Breast epithelium (tissue), 4 donors: Measurements from ENCODE around the gene NBAS. TPM values are rescaled to one million over a fixed set of nuclear protein-coding genes. Genes with fewer than 3 reads are reported as not detected.

Experiments used
- DNase-seq, 2 donors: peaks; one replicate each; pipeline ENCODE4 v3.0.0-alpha.2; 2019; ENCODE audit warnings: low spot score in 2 of 2
- H3K27ac ChIP-seq, 2 donors: fragments of 200-600 bp; sonication (generic) in 1 of 2; one replicate each; pipeline ENCODE4 v1.5.1; 2016 to 2019; ENCODE audit warnings: mild to moderate bottlenecking in 1 of 2
- H3K27me3 ChIP-seq, 2 donors: fragments of 200-600 bp; sonication (generic) in 1 of 2; one replicate each; pipeline versions ENCODE4 v1.5.1 to v1.6.0; 2017 to 2019; ENCODE audit warnings: control low read depth in 1 of 2, mild to moderate bottlenecking in 1 of 2
- H3K36me3 ChIP-seq: fragments of 200-600 bp; one replicate; pipeline ENCODE4 v1.5.1; 2019
- H3K4me1 ChIP-seq, 2 donors: fragments of 200-600 bp; sonication (generic); one replicate each; pipeline ENCODE4 v1.5.1; 2016 to 2019; ENCODE audit warnings: control low read depth in 1 of 2
- H3K4me3 ChIP-seq, 3 donors: fragments of 200-600 bp; sonication (generic); 1 replicate in 2 of 3; 2 replicates in 1 of 3; pipeline ENCODE4 v1.5.1; 2016 to 2019; ENCODE audit warnings: mild to moderate bottlenecking in 3 of 3, moderate library complexity in 2 of 3
- H3K9me3 ChIP-seq, 2 donors: fragments of 200-600 bp; sonication (generic) in 1 of 2; one replicate each; pipeline ENCODE4 v1.5.1; 2016 to 2019; ENCODE audit warnings: control low read depth in 1 of 2
- POLR2A ChIP-seq: fragments of 450-650 bp; IDR thresholded peaks from one replicate; pipeline ENCODE4 v1.6.1; 2016; ENCODE audit warnings: antibody characterized with exemption, mild to moderate bottlenecking, moderate library complexity
- POLR2AphosphoS5 ChIP-seq, 3 donors: sonication (generic); formaldehyde crosslinking; IDR thresholded peaks; one replicate each; pipeline ENCODE4 v1.6.1; 2017; ENCODE audit warnings: antibody characterized with exemption in 3 of 3
- intact Hi-C: fragments of 100-400 bp; cut with DNase I; formaldehyde crosslinking; loops from one replicate; pipeline ENCODE4 v1.15.1; 2023; ENCODE audit warnings: low total_unique reads
- total RNA-seq, 3 donors: library from RNA; depleted of rRNA; stranded (reverse); fragments of >200 nt; gene quantifications; one replicate each; pipeline ENCODE4 v1.1.0, GENCODE V29; 2016
- TF ChIP-seq, protein P1 (sequence below), 3 donors: fragments of 450-650 bp; IDR thresholded peaks; one replicate each; pipeline ENCODE4 v1.5.1; 2016 to 2017; ENCODE audit warnings: antibody characterized with exemption in 3 of 3, mild to moderate bottlenecking in 3 of 3, moderate library complexity in 3 of 3

Gene NBAS
- total RNA-seq = 10 to 100 TPM; 44.9 to 59.1 (median 45.1) TPM

DNA sequence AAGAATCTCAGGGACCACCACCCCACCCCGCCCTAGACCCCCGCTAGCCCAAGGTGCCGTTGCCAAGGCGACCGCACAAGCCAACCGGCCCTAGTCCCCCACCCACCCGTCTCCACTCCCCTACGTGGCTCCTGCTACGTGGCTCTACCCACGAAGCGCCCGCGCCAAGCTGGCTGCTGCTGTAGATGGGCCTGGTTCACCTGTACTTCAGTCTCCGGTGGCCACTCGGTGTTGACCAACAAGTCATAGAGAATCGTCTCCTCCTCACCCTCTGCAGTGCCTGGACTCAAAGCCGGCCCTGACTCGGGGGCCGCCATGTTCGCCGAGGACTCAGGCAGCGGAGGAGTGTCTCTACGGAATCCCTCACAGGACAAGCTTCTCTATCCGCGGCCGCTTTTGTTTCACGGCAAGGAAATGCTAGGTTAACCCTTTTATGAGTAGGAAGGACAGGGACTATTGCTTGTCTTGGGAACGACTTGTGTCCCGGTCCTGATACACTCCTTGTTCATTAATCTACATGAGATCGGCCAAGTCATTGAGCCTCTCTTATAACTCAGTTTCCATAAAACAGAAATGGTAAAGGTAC lies at the start of gene NBAS:
TSS of gene NBAS (minus strand) at position 347 of the 586 bp plus-strand sequence. CDS start at position 317, 30 bp downstream.
- Histone ChIP-seq H3K4me3 (peak within 1 kb of the TSS; percentile 90 to 98 (median 92)), H3K27me3 (no peaks in the 10 kb centered on the region), H3K36me3 (no peaks in the 10 kb centered on the region), H3K4me1 (no peaks in the 10 kb centered on the region), H3K27ac (peak within 1 kb of the TSS; percentile 78 to 85), H3K9me3 (no peaks in the 10 kb centered on the region)
- peak; percentile 73 to 82 for DNase-seq
- intact Hi-C loops = no loop called here
- TF ChIP-seq POLR2A = no peak
- TF ChIP-seq, protein P1, sequence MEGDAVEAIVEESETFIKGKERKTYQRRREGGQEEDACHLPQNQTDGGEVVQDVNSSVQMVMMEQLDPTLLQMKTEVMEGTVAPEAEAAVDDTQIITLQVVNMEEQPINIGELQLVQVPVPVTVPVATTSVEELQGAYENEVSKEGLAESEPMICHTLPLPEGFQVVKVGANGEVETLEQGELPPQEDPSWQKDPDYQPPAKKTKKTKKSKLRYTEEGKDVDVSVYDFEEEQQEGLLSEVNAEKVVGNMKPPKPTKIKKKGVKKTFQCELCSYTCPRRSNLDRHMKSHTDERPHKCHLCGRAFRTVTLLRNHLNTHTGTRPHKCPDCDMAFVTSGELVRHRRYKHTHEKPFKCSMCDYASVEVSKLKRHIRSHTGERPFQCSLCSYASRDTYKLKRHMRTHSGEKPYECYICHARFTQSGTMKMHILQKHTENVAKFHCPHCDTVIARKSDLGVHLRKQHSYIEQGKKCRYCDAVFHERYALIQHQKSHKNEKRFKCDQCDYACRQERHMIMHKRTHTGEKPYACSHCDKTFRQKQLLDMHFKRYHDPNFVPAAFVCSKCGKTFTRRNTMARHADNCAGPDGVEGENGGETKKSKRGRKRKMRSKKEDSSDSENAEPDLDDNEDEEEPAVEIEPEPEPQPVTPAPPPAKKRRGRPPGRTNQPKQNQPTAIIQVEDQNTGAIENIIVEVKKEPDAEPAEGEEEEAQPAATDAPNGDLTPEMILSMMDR (IDR thresholded peaks at IDR 0.05) = no peak
- peak; percentile 14 to 72 (median 72) for TF ChIP-seq POLR2AphosphoS5 (IDR thresholded peaks at IDR 0.05)

GRCh38 chr2:15610430-15610952 lies 49.4 kb upstream of the NBAS start:
- intact Hi-C loops = no loop called here
- Histone ChIP-seq H3K27me3 (no peaks in the 10 kb centered on the region), H3K4me1 (no peaks in the 10 kb centered on the region), H3K36me3 (peaks cover 14% of the 10 kb centered on the region), H3K4me3 (no peak overlapping the region), H3K9me3 (no peaks in the 10 kb centered on the region), H3K27ac (no peak overlapping the region)
- TF ChIP-seq, protein P1 (IDR thresholded peaks at IDR 0.05) = no peak
- DNase-seq = no peak

GRCh38 chr2:15609341-15610042 lies 48.4 kb upstream of the NBAS start:
- H3K36me3 ChIP-seq = peaks cover 14% of the 10 kb centered on the region
- no peaks in the 10 kb centered on the region for H3K27me3 ChIP-seq
- intact Hi-C loops = no loop called here
- no peaks in the 10 kb centered on the region for H3K4me1 ChIP-seq
- H3K27ac ChIP-seq = no peak overlapping the region
- no peak for TF ChIP-seq POLR2AphosphoS5 (IDR thresholded peaks at IDR 0.05)
- TF ChIP-seq, protein P1 (IDR thresholded peaks at IDR 0.05) = no peak
- TF ChIP-seq POLR2A = no peak
- H3K9me3 ChIP-seq = no peaks in the 10 kb centered on the region
- DNase-seq = no peak
- no peak overlapping the region for H3K4me3 ChIP-seq

DNA sequence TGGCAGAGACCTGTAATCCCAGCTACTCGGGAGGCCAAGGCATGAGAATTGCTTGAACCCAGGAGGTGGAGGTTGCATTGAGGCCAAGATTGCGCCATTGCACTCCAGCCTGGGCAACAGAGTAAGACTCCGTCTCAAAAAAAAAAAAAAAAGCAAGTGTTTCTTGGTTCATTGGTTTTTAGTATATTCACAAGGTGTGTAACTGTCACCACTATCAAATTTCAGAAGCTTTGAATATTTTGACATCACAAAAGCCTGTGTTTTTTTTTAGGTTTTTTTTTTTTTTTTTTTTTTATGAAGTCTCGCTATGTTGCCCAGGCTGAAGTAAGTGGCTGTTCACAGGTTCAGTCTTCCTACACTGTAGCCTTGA lies 47.2 kb upstream of the NBAS start:
- no peak overlapping the region for H3K27ac ChIP-seq
- H3K9me3 ChIP-seq = no peaks in the 10 kb centered on the region
- no peak for DNase-seq
- TF ChIP-seq POLR2A (no peak), POLR2AphosphoS5 (IDR thresholded peaks at IDR 0.05) (no peak)
- TF ChIP-seq, protein P1 (IDR thresholded peaks at IDR 0.05) = no peak
- no peak overlapping the region for H3K4me3 ChIP-seq
- no peaks in the 10 kb centered on the region for H3K4me1 ChIP-seq
- intact Hi-C loops = no loop called here
- H3K27me3 ChIP-seq = no peaks in the 10 kb centered on the region
- H3K36me3 ChIP-seq = peaks cover 14% of the 10 kb centered on the region

GRCh38 chr2:15607709-15608391 lies 46.7 kb upstream of the NBAS start:
- Histone ChIP-seq H3K4me1 (no peaks in the 10 kb centered on the region), H3K27me3 (no peaks in the 10 kb centered on the region), H3K9me3 (no peaks in the 10 kb centered on the region), H3K36me3 (peaks cover 15% of the 10 kb centered on the region), H3K27ac (no peak overlapping the region), H3K4me3 (no peak overlapping the region)
- no peak for DNase-seq
- intact Hi-C loops = no loop called here
- TF ChIP-seq POLR2AphosphoS5 (IDR thresholded peaks at IDR 0.05) = no peak
